ENCODE data around the gene ANKS1B. TPM values are rescaled to one million over a fixed set of nuclear protein-coding genes. Genes with fewer than 3 reads are reported as not detected.

The ANKS1B gene
- total RNA-seq, 1 experiment from 2014 or later: 5.8 TPM

GRCh38 chr12:99170037-99170436 is 814.7 kb downstream of the ANKS1B start:
- TF ChIP-seq ZNF138 (CRISPR knock-in tag; conservative IDR thresholded peaks at IDR 0.05): no peak
- no peak for TF ChIP-seq ZNF121 (CRISPR knock-in tag; IDR thresholded peaks at IDR 0.05)
- TF ChIP-seq, protein P1, sequence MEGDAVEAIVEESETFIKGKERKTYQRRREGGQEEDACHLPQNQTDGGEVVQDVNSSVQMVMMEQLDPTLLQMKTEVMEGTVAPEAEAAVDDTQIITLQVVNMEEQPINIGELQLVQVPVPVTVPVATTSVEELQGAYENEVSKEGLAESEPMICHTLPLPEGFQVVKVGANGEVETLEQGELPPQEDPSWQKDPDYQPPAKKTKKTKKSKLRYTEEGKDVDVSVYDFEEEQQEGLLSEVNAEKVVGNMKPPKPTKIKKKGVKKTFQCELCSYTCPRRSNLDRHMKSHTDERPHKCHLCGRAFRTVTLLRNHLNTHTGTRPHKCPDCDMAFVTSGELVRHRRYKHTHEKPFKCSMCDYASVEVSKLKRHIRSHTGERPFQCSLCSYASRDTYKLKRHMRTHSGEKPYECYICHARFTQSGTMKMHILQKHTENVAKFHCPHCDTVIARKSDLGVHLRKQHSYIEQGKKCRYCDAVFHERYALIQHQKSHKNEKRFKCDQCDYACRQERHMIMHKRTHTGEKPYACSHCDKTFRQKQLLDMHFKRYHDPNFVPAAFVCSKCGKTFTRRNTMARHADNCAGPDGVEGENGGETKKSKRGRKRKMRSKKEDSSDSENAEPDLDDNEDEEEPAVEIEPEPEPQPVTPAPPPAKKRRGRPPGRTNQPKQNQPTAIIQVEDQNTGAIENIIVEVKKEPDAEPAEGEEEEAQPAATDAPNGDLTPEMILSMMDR (IDR thresholded peaks at IDR 0.05): no peak
- no peak for TF ChIP-seq IRF1 (CRISPR knock-in tag; IDR thresholded peaks at IDR 0.05)
- TF ChIP-seq ZNF219 (CRISPR knock-in tag; IDR thresholded peaks at IDR 0.05; ENCODE audit: borderline replicate concordance): no peak
- TF ChIP-seq ZNF416 (CRISPR knock-in tag; IDR thresholded peaks at IDR 0.05): no peak
- TF ChIP-seq NFYB (CRISPR knock-in tag; conservative IDR thresholded peaks at IDR 0.05; ENCODE audit: low read depth): no peak
- no peak for TF ChIP-seq NFATC4 (CRISPR knock-in tag; IDR thresholded peaks at IDR 0.05)
- TF ChIP-seq SP1 (CRISPR knock-in tag; conservative IDR thresholded peaks at IDR 0.05): no peak
- no peak for DNase-seq (ENCODE audit: low spot score)
- Mint-ChIP-seq H3K27ac (no peak overlapping the region), H3K36me3 (no peaks in the 10 kb centered on the region), H3K4me3 (no peak overlapping the region), H3K27me3 (ENCODE audit: low read depth) (no peaks in the 10 kb centered on the region), H3K9me3 (no peaks in the 10 kb centered on the region), H3K4me1 (peaks cover 9% of the 10 kb centered on the region)
- ChIA-PET POLR2A (no interaction called here), CTCF (interaction anchor here (1.4 kb wide), 1 partner anchor 221 kb away, joined by 3 read pairs; no protein-coding TSS in a partner anchor)
- ATAC-seq: no peak

DNA sequence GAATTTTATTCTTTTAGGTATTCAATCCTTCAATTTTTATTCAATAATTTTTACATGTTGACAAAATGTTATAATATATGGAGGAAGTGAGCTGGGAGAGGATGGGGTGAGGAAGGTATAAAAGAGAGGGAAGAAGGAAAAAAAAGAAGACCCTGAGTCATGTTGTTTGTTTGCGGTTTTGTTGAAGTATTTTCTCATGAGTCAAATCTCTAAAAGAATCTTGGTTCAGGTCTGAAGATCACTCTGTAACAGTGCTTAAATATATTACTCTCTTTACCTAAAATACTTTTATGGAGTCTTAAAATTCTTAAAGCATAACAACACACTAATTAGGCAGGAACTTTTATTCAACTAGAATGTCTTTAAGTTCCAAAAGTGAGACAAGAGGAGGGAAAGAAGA is 826.8 kb downstream of the ANKS1B start:
- no peak overlapping the region for H3K4me3 Mint-ChIP-seq
- no peak for TF ChIP-seq ZNF396 (CRISPR knock-in tag; IDR thresholded peaks at IDR 0.05; ENCODE audit: borderline replicate concordance)
- TF ChIP-seq ZNF317 (CRISPR knock-in tag; IDR thresholded peaks at IDR 0.05; ENCODE audit: borderline replicate concordance, low read depth): no peak
- no peak for TF ChIP-seq SMAD4 (CRISPR knock-in tag; IDR thresholded peaks at IDR 0.05)
- no peak for TF ChIP-seq ERG (CRISPR knock-in tag; IDR thresholded peaks at IDR 0.05)
- TF ChIP-seq, protein P1 (IDR thresholded peaks at IDR 0.05): no peak
- TF ChIP-seq ZNF423 (CRISPR knock-in tag; IDR thresholded peaks at IDR 0.05): no peak
- no peak for TF ChIP-seq JAZF1 (CRISPR knock-in tag; IDR thresholded peaks at IDR 0.05)
- TF ChIP-seq, protein P2, sequence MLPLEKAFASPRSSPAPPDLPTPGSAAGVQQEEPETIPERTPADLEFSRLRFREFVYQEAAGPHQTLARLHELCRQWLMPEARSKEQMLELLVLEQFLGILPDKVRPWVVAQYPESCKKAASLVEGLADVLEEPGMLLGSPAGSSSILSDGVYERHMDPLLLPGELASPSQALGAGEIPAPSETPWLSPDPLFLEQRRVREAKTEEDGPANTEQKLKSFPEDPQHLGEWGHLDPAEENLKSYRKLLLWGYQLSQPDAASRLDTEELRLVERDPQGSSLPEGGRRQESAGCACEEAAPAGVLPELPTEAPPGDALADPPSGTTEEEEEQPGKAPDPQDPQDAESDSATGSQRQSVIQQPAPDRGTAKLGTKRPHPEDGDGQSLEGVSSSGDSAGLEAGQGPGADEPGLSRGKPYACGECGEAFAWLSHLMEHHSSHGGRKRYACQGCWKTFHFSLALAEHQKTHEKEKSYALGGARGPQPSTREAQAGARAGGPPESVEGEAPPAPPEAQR (CRISPR knock-in tag; IDR thresholded peaks at IDR 0.05): no peak
- TF ChIP-seq E2F5 (CRISPR knock-in tag; IDR thresholded peaks at IDR 0.05): no peak
- TF ChIP-seq JUN (CRISPR knock-in tag; IDR thresholded peaks at IDR 0.05): no peak
- TF ChIP-seq CBFB (CRISPR knock-in tag; IDR thresholded peaks at IDR 0.05; ENCODE audit: low read depth): no peak
- no peak for TF ChIP-seq IRF2 (CRISPR knock-in tag; IDR thresholded peaks at IDR 0.05; ENCODE audit: borderline replicate concordance, low read depth)
- H3K9me3 Mint-ChIP-seq: peaks cover 20% of the 10 kb centered on the region
- H3K4me1 Mint-ChIP-seq: peaks cover 42% of the 10 kb centered on the region
- ATAC-seq (no peak), DNase-seq (ENCODE audit: low spot score) (no peak)
- no peak overlapping the region for H3K27ac Mint-ChIP-seq
- ChIA-PET CTCF (interaction anchor here (1.1 kb wide), 1 partner anchor 114 kb away, joined by 3 read pairs; no protein-coding TSS in a partner anchor), POLR2A (no interaction called here)
- no peaks in the 10 kb centered on the region for H3K27me3 Mint-ChIP-seq (ENCODE audit: low read depth)
- H3K36me3 Mint-ChIP-seq: peaks cover 9% of the 10 kb centered on the region; the same call in 1 of the 2 replicates
